GM19035 (cell line): ENCODE data around the gene PIGT.
"Not testable (repeated sequence)": the region's sequence is repeated elsewhere in the genome, so short reads cannot be mapped to it uniquely, and the experiment has no call there.

Source experiments
- ATAC-seq: cut with Tn5 transposase; IDR thresholded peaks from one replicate; pipeline ENCODE4 v1.9.1; 2021; ENCODE audit not compliant: unreplicated experiment

The PIGT gene

DNA sequence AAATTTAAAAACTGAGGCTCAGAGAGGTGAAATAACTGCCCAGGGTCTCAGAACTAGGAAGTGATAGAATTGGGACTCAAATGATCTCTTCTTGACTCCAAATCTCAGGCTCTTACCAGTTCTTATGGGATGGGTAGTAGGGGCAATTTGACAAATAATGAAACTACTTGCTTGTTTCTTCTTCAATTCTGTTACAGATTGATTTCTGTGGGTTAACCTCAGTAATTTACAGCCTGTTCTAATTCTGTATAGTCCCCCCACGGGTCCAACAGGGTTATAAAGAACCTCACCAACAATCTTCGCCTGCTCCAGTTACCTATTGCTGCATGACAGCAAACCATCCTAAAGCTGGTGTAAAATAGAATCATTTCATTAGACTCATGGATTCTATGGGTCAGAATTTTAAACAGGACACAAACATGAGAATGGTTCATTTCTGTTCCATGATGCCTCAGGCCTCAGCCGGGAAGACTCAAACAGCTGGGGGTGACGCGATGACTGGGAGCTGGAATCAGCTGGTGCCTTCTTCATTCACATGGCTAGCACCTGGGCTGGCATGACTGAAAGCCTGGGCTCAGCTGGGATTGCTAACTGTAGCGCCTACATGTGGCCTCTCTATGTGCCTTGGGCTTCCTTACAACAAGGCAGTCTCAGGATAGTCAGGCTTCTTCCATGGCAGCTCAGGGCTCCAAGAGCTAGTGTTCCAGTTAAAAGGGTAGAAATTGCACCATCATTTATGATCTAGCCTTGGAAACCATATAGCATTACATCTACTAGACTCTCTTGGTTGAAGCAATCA lies 47.0 kb downstream of the PIGT start:
- ATAC-seq: no peak

DNA sequence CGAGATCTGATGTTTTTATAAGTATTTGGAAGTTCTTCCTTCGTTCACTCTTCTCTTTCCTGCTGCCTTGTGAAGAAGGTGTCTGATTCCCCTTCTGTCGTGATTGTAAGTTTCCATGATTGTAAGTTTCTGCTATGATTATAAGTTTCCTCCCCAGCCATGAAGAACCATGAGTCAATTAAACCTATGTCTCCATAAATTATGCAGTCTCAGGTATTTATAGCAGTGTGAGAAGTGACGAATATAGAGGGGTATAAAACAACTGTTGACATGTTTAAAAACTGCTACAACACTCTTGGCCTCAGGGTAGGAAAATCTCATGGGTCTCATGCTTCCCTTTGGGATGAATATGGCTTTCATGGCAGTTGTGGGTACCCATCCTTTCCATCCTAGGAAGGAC lies 47.8 kb downstream of the PIGT start:
- no peak for ATAC-seq

DNA sequence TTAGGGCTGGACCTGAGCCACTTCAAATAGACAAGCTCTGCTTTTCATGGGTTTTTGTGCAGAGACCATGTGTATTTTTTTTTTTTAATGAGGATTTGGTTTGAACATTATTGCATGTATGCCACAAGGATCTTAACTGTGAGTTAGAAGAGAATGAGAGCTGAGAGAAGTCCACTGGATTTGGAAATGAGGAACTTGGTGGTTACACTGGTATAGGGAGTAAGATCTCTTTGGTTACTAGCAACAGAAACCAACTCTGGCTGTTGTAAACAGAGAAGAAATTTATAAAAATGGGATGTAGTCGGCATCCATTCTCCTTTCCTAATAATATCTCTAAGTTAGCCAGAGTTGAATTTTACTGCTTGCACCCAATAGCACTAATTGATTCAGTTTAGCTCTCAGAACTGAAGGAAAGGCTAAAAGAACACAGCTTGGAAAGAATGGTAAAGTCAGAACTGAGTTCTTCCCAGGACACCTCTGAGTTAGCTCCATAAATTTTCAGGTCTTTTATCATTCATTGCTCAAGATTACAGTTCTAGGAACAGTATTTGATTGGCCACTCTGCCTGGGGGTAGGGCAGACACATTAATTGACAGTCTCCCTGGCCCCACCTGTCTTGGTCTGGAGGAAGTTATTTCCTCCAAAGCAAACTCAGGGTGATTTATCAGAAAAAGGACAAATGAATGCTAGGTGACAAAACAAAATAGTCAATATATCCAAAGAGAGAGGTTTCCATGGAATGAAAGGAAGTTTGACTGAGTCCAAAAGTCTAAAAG lies 49.7 kb downstream of the PIGT start:
- ATAC-seq: no peak

DNA sequence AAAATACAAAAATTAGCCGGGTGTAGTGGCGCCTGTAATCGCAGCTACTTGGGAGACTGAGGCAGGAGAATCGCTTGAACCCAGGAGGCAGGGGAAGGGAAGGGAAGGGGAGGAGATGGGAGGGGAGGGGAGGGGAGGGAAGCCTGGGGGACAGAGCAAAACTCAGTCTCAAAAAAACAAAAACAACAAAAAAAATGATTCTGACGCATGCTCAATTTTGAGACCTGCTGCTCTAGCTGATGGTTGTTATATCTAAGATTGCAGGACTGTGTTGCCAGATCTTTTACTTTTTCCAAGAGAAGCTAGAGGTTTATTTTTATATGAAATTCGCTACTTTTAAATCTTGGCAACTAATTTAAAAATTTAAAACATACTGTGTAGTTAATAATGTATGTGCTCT lies 51.2 kb downstream of the PIGT start:
- no peak for ATAC-seq

DNA sequence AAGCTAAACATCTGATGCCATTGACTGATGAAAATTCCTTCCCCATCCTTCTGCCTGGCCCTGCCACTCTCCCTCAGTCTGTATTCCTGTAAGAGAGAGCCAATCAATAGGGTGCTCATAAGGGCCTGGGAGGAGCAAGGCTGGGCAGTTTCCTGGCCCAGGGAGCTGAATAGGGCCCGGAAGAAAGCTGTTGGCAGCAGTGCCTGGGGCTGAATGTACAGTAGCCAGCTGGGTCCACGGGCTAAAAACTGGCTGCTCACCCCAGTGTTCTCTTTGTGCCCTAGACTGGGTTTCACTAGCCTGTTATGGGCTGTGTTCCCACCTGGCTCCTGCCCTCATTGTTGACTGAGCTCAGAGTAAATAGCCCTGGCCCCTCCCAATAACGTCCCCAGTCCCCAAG lies 51.9 kb downstream of the PIGT start:
- ATAC-seq: no peak

DNA sequence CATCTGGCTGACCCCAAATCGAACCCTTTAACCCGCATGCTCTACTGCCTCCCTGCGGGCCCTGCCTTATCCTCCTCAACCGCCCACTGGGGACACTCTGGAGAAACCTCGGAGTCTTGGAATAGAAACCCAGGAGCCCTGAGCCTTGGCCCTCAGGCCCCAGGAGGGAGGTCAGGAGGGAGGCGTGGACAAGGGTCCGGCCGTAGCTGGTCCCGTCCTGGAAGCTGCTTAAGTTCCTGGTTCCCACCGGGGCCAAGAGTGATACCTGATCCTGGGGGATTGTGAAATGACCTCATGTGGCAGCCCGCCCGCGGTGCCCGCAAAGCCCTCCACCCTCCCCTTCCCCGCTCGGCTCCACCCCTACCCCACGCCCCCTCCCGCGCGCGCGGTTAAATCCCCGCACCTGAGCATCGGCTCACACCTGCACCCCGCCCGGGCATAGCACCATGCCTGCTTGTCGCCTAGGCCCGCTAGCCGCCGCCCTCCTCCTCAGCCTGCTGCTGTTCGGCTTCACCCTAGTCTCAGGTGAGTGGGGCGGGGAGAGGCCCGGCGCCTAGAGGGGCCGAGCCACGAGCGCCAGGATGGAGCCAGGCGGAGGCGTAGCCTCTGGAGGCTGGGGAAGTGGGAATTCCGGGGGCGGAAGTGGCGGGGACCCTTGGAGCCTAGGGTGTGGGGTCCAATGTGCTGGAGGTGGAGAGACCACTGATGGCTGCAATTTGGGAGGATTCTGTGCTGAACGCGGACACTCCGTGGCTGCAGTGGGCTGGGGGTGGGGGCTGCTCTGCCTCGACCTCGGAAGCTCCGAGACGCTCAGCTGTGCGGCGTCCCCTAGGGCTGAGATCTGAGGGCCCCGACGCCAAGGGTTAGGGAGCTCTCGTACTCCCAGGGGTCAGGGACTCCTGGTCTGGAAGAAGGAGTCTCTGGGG lies 53.7 kb downstream of the PIGT start, which contains the start of gene WFDC2:
Gene WFDC2, plus strand, starts transcription at position 418 of the 926 bp plus-strand sequence. Its CDS starts 29 bp downstream, at position 447.
- no peak for ATAC-seq

DNA sequence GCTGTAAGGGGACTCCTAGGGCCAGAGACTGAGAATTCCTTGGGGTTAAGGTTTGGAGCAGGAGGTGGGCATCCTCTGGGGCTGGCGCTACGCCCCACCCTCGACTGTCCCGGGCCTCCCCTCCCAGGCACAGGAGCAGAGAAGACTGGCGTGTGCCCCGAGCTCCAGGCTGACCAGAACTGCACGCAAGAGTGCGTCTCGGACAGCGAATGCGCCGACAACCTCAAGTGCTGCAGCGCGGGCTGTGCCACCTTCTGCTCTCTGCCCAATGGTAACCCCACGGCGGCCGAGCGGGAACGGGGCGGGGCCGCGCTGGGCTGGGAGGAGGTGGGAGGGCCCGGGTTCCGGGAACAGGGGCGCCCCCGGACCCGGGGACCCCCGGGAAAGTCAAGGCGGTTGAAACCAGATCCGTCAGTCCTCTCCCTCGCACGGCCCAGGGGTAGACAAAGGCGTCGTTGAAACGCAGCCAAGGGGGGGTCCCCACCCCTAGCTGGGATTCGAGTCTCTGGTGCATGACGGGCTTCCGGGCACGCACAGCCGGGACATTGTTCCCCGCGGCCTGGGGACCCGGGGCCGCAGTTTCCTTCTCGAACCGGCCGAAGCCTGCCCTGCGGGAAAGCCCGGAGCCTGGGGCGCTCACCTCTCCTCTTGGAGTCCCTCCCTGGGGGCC lies 54.5 kb downstream of the PIGT start:
- no peak for ATAC-seq

DNA sequence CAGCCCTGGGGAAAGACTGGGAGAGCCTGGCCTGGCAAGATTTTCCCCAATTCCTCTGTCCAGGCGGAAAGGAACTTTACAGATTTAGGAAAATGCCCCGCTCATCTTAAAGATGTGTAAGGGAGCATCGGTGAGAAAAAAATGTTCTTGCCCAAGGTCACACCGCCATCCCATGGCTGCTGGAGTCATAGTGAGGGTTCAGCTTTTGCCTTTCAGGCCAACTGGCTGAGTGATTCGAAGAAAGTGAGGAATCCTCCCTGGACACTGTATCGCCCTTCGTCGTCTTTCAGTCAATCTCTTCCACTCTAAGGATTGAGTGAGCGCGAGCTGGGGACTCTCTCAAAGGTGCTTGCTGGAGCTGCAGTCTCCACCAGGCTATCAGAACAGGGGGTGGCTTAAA lies 55.0 kb downstream of the PIGT start:
- no peak for ATAC-seq

DNA sequence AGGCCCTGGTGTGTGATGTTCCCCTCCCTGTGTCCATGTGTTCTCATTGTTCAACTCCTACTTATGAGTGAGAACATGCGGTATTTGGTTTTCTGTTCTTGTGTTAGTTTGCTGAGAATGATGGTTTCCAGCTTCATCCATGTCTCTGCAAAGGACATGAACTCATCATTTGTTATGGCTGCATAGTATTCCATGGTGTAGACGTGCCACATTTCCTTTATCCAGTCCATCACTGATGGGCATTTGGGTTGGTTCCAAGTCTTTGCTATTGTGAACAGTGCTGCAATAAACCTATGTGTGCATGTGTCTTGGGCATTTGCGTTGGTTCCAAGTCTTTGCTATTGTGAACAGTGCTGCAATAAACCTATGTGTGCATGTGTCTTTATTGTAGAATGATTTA lies 56.3 kb downstream of the PIGT start:
- not testable (repeated sequence) for ATAC-seq
